ENCODE data around the gene PDS5B. TPM values are rescaled to one million over a fixed set of nuclear protein-coding genes. Genes with fewer than 3 reads are reported as not detected.
A peak's percentile ranks its signal among the peaks of the same experiment; 100 is the strongest.

PDS5B gene
- total RNA-seq, 1 donor from 2014 or later, result 8.7 TPM

GRCh38 chr13:32731074-32731473 is 144.8 kb downstream of the PDS5B start:
- TF ChIP-seq CTCF (IDR thresholded peaks at IDR 0.05; ENCODE audit: insufficient read depth, low read length, severe bottlenecking), result no peak
- no peak for FAIRE-seq
- Histone ChIP-seq H3K27me3 (ENCODE audit: control insufficient read depth, insufficient read depth, low read length) (no peaks in the 10 kb centered on the region), H3K36me3 (ENCODE audit: control insufficient read depth, insufficient read depth, low read length) (no peaks in the 10 kb centered on the region), H3K4me3 (ENCODE audit: low read depth, low read length) (no peak overlapping the region)
- DNase-seq (ENCODE audit: low read depth), result no peak

- no peak for TF ChIP-seq CTCF (IDR thresholded peaks at IDR 0.05; ENCODE audit: insufficient read depth, low read length, severe bottlenecking)
- no peaks in the 10 kb centered on the region for H3K36me3 ChIP-seq (ENCODE audit: control insufficient read depth, insufficient read depth, low read length)
- no peak overlapping the region for H3K4me3 ChIP-seq (ENCODE audit: low read depth, low read length)
- FAIRE-seq (no peak), DNase-seq (ENCODE audit: low read depth) (peak; percentile 67)
- no peaks in the 10 kb centered on the region for H3K27me3 ChIP-seq (ENCODE audit: control insufficient read depth, insufficient read depth, low read length)
Observed at GRCh38 chr13:32731576-32731975, 145.3 kb downstream of the PDS5B start.

- Histone ChIP-seq H3K36me3 (ENCODE audit: control insufficient read depth, insufficient read depth, low read length) (no peaks in the 10 kb centered on the region), H3K27me3 (ENCODE audit: control insufficient read depth, insufficient read depth, low read length) (no peaks in the 10 kb centered on the region), H3K4me3 (ENCODE audit: low read depth, low read length) (no peak overlapping the region)
- no peak for FAIRE-seq
- peak; percentile 80 for DNase-seq (ENCODE audit: low read depth)
- no peak for TF ChIP-seq CTCF (IDR thresholded peaks at IDR 0.05; ENCODE audit: insufficient read depth, low read length, severe bottlenecking)
Observed at GRCh38 chr13:32733690-32734089, 147.4 kb downstream of the PDS5B start.

- FAIRE-seq (no peak), DNase-seq (ENCODE audit: low read depth) (peak; percentile 94)
- no peaks in the 10 kb centered on the region for H3K27me3 ChIP-seq (ENCODE audit: control insufficient read depth, insufficient read depth, low read length)
- H3K4me3 ChIP-seq (ENCODE audit: low read depth, low read length), result no peak overlapping the region
- no peak for TF ChIP-seq CTCF (IDR thresholded peaks at IDR 0.05; ENCODE audit: insufficient read depth, low read length, severe bottlenecking)
- H3K36me3 ChIP-seq (ENCODE audit: control insufficient read depth, insufficient read depth, low read length), result no peaks in the 10 kb centered on the region
Observed at GRCh38 chr13:32734511-32734910, 148.3 kb downstream of the PDS5B start.

GRCh38 chr13:32735859-32736258 is 149.6 kb downstream of the PDS5B start:
- no peak overlapping the region for H3K4me3 ChIP-seq (ENCODE audit: low read depth, low read length)
- TF ChIP-seq CTCF (IDR thresholded peaks at IDR 0.05; ENCODE audit: insufficient read depth, low read length, severe bottlenecking), result no peak
- no peaks in the 10 kb centered on the region for H3K27me3 ChIP-seq (ENCODE audit: control insufficient read depth, insufficient read depth, low read length)
- no peak for DNase-seq (ENCODE audit: low read depth)
- H3K36me3 ChIP-seq (ENCODE audit: control insufficient read depth, insufficient read depth, low read length), result no peaks in the 10 kb centered on the region
- no peak for FAIRE-seq

DNA sequence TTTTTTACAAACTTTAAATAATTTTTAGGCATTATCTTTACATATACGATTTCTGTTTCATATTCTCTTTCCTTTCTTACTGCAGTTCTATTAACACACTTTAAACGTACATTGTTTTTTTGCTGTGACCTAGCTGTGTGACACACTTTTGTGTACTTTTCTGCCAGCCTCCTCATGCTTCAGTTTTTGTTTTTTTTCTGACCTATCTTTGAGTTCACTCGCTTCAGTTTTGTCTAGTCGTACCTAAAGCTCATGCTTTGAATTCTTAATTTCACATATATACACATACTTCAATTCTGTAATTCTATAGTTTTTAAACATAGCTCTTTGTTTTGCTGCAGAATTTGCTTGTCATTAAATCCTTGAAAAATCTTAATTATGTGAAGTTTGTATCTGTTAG is 150.4 kb downstream of the PDS5B start:
- Histone ChIP-seq H3K27me3 (ENCODE audit: control insufficient read depth, insufficient read depth, low read length) (no peaks in the 10 kb centered on the region), H3K4me3 (ENCODE audit: low read depth, low read length) (no peak overlapping the region), H3K36me3 (ENCODE audit: control insufficient read depth, insufficient read depth, low read length) (no peaks in the 10 kb centered on the region)
- FAIRE-seq, result no peak
- no peak for DNase-seq (ENCODE audit: low read depth)
- no peak for TF ChIP-seq CTCF (IDR thresholded peaks at IDR 0.05; ENCODE audit: insufficient read depth, low read length, severe bottlenecking)

Measured in bronchial epithelial cell (primary cell).